ENCODE results near the gene KIAA1217.

Gene KIAA1217

DNA sequence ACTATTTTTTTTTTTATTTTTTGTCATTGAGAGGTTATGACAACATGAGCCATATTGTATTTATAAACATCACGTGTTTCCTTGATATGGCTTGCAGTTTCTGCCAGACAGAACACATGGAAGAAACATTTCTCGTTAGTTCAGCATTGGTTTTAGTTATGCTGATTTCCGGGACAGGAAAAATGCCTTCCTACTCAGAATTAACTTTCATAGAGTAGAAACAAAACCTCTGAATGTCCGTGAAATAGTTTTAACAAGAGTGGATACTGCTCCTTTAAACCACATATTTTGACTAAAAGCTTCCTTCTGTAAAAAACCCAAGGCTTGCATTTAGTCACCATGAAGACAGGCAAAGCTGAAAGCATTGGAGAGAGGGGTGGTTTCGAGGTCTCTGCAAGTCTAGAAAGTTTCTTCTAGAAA lies 240.4 kb downstream of the KIAA1217 start:
- DNase-seq: no peak

DNA sequence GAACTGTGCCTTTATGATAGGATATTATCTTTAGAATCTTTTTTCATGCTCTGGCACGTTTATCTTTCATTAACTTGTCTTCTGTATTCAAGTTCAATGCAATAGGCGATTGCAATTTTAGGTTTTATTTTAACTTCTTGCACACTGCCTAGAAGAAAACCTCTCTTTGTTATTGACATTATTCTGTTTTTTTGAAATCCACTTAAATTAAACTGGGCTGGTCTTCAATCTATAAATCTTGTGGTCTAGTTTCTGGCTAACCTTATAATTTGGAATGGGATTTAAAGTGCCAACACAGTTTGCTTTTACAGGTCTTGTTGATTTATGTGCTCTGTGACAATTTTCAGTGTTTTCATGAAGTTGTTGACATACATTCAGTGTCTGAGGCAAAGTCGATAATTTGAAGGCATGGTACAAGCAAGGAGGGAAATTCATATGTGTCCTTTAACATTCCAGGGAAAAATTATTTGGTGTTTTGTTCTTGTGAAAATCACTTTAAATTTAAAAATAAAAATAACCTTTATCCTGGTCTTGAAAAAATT lies 240.9 kb downstream of the KIAA1217 start:
- DNase-seq: no peak

DNA sequence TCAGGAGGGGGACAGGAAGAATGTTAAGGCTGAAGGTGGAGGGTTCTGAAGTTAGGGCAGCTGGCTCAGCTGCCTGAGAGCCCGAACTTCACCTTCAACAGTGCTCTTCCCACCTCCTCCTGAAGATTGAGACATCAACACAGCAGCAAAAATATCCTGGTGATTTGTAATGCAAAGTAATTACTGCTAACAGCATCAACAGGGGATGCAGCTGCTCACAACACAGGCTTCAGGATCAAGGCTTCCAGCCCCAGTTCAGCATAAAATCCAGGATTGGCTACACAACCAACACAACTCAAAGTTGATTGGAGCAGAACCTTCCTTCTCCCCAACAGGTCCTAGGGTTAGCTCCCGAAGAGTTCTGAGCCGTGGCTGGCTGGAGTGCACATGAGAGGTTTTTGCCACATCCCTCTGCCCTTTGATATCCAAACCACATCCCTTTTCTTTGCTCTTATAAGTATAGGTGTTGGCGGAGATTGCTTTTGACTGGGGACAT lies 242.4 kb downstream of the KIAA1217 start:
- no peak for DNase-seq

DNA sequence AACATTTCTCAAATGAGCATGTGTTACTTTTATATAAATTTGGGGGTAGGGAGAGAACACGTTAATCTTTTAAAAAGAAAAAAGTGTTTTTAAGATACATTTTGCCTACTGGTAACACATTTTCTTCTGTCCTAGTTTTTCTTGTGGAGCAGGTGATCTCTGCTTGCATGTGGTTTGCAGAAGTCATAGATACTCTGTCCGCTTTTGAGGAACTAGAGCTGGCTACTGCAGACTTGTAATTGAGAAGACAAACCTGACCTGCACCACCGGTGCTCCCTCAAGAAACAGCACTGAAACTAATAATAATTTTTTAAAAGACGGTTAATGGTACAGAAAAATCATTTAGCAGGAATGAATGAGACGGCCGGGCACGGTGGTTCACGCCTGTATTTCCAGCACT lies 243.1 kb downstream of the KIAA1217 start:
- DNase-seq: no peak

DNA sequence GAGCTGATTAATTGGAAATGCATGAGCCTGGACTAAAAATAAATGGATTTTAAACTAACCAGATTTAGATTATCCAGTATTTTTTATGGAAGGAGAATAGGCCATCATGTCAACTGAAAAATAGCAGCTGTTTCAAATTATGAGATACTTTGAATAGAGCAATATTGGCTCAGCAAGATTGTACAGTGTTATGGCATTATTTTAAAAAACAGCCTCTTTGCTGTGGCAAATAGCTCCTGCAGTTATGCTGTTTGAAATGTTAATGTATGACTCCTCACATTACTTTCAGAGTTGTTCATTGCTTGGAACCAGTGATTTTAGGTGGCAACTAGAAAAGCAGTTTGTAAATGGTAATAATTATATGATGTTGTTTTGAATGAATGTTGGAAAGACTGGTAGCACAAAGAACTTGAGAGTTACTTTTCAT lies 244.5 kb downstream of the KIAA1217 start:
- DNase-seq: no peak

DNA sequence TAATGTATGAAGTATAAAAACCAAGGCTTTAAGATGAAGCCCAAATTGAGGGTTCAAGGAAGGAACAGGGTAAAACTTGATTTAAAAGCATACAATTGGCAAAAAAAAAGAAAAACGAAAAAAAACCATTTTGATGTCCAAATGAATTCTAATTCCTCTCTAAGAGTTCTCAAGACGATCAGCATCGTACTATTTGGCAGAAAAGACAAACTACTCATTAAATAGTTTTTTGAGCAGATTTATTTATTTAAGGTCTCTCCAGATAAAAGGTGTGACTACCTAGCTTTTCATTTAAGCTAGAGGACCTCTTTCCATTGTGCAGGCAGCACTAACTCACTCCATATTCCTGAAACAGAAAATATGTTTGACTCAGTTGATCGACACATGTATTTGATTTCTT lies 245.0 kb downstream of the KIAA1217 start:
- no peak for DNase-seq

DNA sequence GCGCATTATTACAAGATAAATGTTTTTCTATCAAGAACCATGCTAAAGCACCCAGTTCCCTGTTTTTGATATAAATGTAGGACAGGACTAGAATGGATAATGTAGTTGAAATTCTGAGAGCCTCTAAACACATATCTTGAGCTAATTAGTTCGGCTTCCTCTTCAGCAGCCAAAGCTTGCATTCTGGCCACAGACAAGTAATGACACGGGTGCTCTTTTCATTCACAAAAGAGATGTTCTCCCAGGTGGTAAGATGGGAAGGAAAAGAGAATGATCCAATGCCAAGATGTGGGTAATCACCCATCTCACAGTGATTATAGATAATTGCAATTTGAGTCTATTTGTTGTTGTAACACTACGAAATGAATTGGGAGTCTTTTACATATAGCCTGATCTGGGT lies 246.5 kb downstream of the KIAA1217 start:
- no peak for DNase-seq

DNA sequence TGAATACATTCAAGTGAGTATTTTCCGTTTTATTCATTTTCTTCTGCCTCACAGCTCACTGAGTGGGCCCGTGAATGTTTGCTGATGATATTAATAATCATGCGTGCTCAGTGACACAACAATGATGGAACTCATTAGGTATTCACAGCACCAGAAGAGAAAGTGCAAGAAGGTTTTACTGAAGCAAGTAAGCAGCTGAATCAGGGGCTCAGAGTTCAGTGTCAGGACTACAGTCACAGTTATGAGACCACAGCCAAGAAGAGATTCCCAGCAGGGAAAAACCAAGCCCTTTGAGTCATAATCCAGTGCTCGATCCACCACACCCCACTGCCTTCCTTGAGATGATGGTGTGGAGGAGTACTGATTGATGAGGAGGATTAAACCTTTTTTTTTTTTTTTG lies 247.4 kb downstream of the KIAA1217 start:
- DNase-seq: no peak

DNA sequence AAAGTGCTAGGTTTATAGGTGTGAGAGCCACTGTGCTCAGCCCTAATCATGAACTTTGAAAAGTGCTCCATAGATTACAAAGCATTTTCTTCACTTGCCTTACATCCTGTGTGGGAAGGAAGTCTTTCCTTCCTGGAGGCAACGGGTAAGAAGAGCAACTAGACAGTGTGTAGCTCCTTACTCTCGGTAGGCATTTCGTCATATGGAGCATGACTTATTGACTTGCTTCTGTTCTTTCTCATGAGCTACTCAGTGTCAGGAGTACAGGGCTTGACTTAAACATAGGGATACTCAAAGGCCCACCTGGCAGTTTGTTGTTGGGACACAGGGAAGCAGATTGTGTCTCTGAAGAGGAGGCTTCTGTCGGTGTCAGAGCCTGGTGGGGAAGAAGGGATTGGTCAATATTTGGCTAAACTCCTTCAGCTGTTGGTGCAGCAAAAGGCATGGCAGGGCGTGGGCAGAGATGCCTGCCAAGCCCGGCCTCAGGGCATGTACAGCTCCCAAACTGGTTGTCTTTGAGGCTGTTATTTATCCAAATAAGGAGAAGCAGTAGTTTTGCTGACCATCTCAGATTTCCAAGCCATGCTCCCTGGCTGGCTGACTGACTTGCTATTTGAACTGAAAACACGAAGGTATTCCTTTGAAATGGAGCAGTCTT lies 248.9 kb downstream of the KIAA1217 start:
- no peak for DNase-seq

DNA sequence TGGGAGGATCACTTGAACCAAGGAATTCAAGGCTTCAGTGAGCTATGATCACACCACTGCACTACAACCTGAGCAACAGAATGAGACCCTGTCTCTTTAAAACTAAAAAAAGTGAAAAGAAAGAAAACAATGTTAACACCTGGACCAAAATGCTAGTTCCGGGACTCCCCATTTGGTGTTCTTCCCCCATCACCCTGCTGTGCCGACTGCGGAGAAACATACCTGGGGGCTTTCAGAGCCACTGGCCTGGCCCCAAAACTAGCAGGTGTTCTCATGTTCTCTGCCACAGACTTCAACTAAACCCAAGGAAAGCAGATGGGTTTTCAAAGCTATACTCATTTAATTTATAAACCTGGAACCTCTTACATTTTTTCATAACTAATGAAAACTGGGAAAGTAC lies 250.9 kb downstream of the KIAA1217 start:
- no peak for DNase-seq

DNA sequence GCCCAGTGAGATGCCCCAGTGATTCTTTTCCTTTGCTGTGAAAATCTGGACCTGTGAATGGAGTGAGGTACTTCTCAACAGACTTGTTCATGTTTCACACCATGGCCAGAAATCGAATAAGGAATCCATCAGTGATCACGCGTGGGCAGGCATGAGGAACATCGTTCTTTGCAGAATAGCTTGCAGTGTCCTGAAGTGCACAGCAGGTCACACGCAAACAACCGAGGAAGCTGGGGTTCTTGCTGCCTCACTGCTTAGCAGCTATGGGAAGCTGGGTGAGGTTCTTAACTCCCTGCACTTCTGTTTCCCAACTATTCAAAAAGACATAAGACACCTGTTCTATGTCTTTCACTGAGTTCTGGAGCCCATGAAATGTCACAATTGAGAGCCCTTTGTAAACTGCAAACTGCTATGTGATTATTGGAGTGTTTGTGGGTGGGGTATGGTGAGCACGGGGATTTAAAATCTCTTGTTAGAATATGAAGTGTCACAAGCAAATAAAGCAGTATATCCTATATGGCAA lies 253.4 kb downstream of the KIAA1217 start:
- DNase-seq: no peak

DNA sequence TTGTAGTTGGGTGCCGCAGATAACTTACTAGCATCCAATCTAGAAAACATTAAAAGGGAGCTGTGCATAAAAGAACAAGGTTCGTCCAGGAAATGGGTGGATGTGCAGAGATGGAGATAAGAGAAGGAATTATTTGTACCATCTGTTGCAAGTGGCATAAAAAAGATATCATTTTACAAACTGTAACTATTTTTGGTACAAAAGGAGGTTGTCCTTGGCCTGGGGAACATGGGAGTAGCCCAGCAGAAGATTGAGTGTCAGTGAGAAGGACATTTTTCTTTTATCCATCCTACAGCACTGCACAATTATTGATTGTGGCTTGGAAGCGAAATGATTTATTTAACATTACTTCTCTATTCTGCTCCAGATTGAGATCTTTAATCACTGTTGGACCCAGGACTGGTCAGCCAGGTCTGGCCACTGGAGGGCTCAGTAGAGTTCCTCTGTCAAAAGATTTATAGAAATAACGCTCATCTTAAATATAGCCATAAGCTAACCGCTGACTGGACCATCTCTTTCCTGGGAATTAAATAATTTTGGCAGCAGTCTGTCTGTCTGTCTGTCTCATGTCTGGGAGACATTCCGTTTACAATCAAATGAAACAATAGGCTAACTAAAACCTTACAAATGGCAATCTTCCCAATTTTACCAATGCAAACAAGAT lies 254.1 kb downstream of the KIAA1217 start:
- no peak for DNase-seq

DNA sequence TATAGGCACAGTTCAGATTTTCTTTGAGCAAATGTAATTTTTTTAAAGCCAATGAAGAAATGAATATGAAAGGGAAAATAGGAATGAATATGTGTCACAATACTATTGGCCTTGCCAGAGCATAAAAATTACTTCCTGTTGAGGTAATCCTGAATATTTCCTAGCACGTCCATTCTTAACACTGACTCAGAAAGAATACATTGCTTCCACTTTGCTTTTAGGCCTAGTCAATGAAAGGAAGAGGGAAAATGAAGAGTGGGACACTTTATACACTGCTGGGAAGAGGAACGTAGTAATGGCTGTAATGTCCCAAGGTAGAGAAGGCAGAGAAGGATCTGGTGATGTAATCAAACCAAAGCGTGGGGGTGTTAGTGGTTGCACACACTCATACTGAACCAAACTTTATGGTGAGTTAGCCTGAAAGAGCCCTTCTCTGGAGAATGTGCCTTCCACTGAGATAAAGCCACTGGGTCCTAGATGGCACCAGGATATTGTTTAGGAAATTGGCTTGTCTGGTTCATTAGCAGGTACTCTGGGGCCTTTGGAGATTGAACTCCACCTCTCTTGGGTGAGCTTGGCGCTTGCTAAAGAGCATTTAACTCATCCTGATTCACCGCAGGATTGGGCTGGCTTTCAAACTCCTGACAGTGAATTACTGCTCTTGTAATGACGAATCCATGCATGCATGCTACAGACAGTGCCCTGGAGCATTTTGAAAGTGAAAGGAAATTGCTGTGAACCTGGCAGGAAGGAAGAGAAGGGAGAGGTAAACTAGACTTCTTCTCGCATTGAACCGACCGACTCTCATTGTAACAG lies 254.9 kb downstream of the KIAA1217 start:
- DNase-seq: peak in 1 of 3 experiments; percentile 76

DNA sequence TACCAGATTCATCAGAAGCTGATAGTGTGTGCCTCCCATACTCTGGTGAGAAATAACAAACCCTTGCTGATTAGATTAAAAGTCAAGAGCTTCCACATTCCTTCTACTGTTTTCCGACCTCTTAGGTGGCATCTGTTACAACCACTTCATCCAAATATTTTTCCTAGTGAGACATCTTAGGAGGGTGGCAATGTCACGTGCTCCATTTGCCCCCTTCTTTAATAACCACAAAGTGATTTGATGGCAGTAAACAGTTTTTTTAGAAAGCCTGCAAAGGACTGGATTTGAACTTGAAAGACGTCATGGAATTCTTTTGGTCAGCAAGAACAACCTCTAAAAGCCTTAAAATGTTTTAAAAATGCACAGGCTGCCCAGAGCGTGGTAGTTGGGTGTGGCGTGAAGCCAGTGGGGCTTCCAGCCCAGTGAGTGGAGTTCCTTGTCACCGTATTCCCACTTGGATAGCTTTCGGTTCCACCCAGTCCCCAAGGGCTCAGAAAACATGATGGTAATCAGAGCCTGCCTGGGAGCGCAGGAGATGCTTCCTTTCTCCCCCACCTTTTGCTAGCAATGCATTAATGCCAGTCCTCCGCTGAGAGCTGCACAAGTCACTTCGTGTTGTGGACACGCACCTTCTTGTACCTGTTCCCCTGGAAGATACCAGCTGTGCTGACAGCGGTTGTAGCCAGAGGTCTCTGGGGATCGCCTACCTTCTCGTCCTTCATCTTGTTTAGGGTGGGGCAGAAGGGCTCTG lies 256.4 kb downstream of the KIAA1217 start:
- peak in 1 of 3 experiments; percentile 30 for DNase-seq

DNA sequence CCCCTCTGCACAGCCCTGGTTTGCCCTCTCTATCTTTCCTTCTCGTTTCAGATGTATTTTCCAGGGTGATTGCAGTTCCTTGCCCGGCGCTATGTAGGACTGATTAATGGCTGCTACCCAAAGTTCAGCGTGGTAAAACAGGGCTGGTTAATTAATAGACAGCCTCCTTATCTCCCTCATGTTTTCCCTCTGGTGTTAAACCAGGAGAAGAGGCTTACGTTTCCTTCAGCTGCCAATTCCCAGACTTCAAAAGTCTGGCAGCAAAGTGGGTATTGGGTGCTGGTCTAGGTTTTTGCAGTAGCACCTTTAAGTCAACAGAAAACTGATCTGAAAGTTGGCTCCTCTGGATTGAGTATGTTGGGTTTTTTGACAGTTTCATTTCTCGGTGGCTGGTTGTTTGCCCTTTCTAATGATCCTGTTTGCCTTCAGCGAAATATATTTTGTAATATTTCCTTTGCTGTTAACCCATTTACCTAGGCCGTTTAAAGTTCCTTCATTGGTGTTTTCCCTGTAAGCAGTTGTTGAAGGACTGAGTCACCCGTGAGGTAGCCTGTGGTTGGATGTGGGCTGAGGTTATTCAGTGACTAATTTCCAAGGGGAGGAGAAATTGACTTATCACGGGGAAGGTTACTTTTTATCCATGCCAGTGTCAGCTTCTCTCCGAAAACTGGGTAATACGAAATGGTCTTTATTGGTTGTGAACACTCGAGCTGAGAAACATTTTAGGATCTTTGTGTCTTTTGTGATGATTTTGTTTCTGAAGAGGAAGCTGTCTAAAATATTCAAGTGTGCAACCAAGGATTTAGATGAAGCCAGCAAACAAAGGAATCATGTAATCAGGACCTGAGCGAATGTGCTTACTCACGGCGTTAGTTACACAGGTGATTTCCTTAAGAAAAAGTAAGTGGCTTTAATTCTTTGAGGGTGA lies 257.2 kb downstream of the KIAA1217 start:
- DNase-seq: no peak

DNA sequence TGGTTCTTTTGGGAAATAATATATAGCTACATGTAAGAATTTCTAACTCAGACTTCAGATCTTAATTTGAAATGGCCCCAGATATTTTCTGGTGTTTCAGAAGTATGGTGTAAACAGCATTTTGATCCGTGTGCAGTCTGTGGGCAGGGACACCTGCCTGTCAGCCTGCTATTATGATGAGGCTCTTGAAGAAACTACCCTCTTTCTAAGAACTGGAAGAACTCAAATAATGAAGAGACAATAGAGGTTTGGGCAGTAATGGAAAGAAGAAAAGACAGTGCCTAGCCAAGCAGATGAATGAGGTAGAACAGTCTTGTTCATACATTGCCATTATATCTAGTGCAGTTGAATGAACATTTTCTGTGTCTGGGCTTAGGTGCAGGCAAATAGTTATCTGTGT lies 258.2 kb downstream of the KIAA1217 start:
- no peak for DNase-seq

DNA sequence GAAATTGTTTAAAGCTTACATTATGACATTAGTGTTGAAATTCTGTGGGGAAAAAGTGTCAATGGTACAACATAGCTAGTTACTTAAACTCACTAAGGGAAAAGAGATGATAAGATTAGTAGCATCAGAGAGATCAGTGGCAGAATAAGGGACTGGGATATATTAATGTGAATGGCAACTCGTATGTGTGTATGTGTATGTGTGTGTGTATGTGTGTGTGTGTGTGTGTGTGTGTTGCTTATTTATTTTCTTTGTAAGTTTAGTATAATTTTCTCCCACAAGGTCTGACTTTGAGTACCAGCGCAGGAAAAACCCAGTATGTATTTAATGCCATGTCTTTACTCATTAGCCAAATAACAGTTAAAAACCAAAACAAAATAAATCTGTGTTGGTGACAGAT lies 258.7 kb downstream of the KIAA1217 start:
- no peak for DNase-seq

DNA sequence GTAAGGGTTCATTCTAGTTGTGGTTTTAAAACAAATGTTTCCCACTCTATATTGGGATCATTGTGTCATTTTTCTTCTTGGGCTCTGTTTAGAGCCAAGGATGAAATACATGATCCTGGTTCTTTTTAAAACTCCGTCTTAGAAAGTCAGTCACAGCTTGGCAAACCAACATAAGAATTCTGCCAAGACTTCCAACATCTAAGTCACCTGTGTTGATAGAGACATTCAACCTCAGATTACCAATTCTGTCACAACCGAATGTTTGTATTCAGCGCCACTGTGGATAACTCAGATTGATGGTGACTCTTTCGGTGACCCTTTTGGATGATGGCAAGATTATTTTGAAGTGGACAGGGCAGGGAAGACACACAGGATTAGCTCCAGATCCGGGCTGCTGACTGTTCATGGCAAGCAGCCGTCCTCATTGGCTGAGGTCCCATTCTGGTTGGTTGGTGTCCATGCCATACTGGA lies 259.4 kb downstream of the KIAA1217 start:
- no peak for DNase-seq

DNA sequence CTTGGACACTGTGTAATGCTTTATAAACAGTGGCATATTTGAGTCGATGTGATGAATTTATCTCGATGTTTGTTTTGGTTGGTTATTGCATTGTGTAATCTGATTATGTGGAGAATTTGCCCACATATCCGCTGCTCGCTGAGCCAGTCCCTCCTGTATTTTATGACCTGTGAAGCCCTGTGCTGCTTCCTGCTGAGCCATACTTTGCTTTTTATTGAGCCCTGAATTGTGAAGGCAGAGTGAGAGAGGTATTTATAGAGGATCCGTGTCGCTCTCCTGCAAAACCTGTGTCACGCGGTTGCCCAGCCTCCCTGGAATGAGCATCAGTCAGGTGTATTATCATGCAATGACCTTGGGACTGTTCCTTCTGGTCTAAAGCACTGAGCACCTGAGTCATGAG lies 261.1 kb downstream of the KIAA1217 start:
- peak in 1 of 3 experiments; percentile 1 for DNase-seq

DNA sequence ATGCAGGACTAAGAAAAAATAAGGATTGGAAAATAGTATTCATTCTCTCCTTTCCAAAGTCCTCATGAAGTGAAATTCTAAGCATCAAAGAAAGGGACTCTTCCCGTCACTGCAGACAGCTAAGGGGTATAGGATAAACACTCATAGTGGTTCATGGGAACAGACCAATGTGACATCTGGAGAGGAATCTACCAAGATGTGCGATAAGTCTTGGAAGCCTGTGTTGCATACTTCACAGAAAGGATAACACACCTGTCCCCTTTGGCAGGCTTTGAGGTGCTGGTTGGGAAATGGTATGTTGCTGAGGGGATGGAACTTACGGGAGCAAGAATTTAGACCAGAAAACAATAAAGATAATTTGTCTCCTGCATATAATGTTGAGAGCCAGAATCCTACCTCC lies 266.7 kb downstream of the KIAA1217 start:
- DNase-seq: no peak
